GM23338 (cell line): ENCODE results near the gene ADAMTS1. TPM values are rescaled to one million over a fixed set of nuclear protein-coding genes. Genes with fewer than 3 reads are reported as not detected.

Experiments
- ATAC-seq: fragments of 200-7000 bp; cut with Tn5 transposase; 3 replicates; pipeline ENCODE4 v1.9.1; 2020
- DNase-seq: peaks from one replicate; pipeline ENCODE4 v3.0.0-alpha.2; 2015; ENCODE audit warnings: low spot score
- H2AFZ ChIP-seq: fragments of 200-600 bp; sonication (generic); 2 replicates; pipeline ENCODE4 v1.8.0; 2016; ENCODE audit warnings: antibody characterized with exemption, mild to moderate bottlenecking, moderate library complexity
- H3F3A ChIP-seq: fragments of 200-600 bp; sonication (generic); replicated peaks from 2 replicates; pipeline ENCODE4 v1.8.0; 2017; ENCODE audit warnings: antibody characterized with exemption, mixed run types, low read depth
- H3K27ac ChIP-seq: fragments of 200-600 bp; sonication (generic); 2 replicates; pipeline ENCODE4 v1.6.1; 2016; ENCODE audit warnings: low read depth
- H3K27me3 ChIP-seq: fragments of 200-600 bp; sonication (generic); 2 replicates; pipeline ENCODE4 v1.8.0; 2016; ENCODE audit warnings: mild to moderate bottlenecking, mixed run types, moderate library complexity; ENCODE audit not compliant: insufficient read depth
- H3K36me3 ChIP-seq: fragments of 200-600 bp; sonication (generic); 2 replicates; pipeline ENCODE4 v1.8.0; 2016; ENCODE audit warnings: mild to moderate bottlenecking; ENCODE audit not compliant: insufficient read depth
- H3K4me1 ChIP-seq: fragments of 200-600 bp; sonication (generic); 2 replicates; pipeline ENCODE4 v1.8.0; 2016; ENCODE audit warnings: mild to moderate bottlenecking, moderate library complexity; ENCODE audit not compliant: insufficient read depth
- H3K4me2 ChIP-seq: fragments of 200-600 bp; sonication (generic); 2 replicates; pipeline ENCODE4 v1.7.1; 2017; ENCODE audit warnings: mixed run types
- H3K4me3 ChIP-seq: fragments of 200-600 bp; sonication (generic); 2 replicates; pipeline ENCODE4 v1.6.1; 2016; ENCODE audit warnings: mixed run types
- H3K79me2 ChIP-seq: fragments of 200-600 bp; sonication (generic); replicated peaks from 2 replicates; pipeline ENCODE4 v1.8.0; 2017; ENCODE audit warnings: mild to moderate bottlenecking; ENCODE audit not compliant: insufficient read depth
- H3K9me2 ChIP-seq: fragments of 200-600 bp; sonication (generic); 2 replicates; pipeline ENCODE4 v1.8.0; 2017; ENCODE audit not compliant: insufficient read depth
- H4K20me1 ChIP-seq: fragments of 200-600 bp; sonication (generic); replicated peaks from 2 replicates; pipeline ENCODE4 v1.8.0; 2017; ENCODE audit warnings: mild to moderate bottlenecking; ENCODE audit not compliant: insufficient read depth
- H3K27ac Mint-ChIP-seq: 2 replicates; pipeline ENCODE4 v1.8.0; 2020; ENCODE audit warnings: inconsistent platforms, mild to moderate bottlenecking, moderate library complexity, mixed read lengths
- H3K27me3 Mint-ChIP-seq: 3 replicates; pipeline ENCODE4 v1.8.0; 2022; ENCODE audit warnings: low read depth, mild to moderate bottlenecking, moderate library complexity, mixed read lengths, inconsistent platforms; ENCODE audit not compliant: insufficient read depth, poor library complexity
- H3K36me3 Mint-ChIP-seq: 3 replicates; pipeline ENCODE4 v1.8.0; 2021; ENCODE audit warnings: low read depth, mild to moderate bottlenecking, inconsistent platforms, moderate library complexity, mixed read lengths
- H3K4me1 Mint-ChIP-seq: 3 replicates; pipeline ENCODE4 v1.8.0; 2020; ENCODE audit warnings: mild to moderate bottlenecking, inconsistent platforms, mixed read lengths
- H3K4me3 Mint-ChIP-seq: 3 replicates; pipeline ENCODE4 v1.8.0; 2021; ENCODE audit warnings: moderate library complexity, mild to moderate bottlenecking, inconsistent platforms, mixed read lengths
- H3K9me3 Mint-ChIP-seq: 3 replicates; pipeline ENCODE4 v1.8.0; 2020; ENCODE audit warnings: moderate library complexity, mild to moderate bottlenecking, inconsistent platforms, mixed read lengths
- EZH2 ChIP-seq: fragments of 200-600 bp; sonication (generic); IDR thresholded peaks from one replicate; pipeline ENCODE4 v1.8.0; 2017; ENCODE audit warnings: antibody characterized with exemption, mild to moderate bottlenecking, low read depth; ENCODE audit not compliant: unreplicated experiment
- JUNB ChIP-seq: IDR thresholded peaks from one replicate; pipeline ENCODE4 v1.6.1; 2016; ENCODE audit warnings: antibody characterized with exemption; ENCODE audit not compliant: unreplicated experiment
- POLR2AphosphoS5 ChIP-seq: IDR thresholded peaks from 2 replicates; pipeline ENCODE4 v1.6.1; 2016; ENCODE audit warnings: antibody characterized with exemption, low read depth
- STAT1 ChIP-seq: IDR thresholded peaks from one replicate; pipeline ENCODE4 v1.6.1; 2016; ENCODE audit warnings: antibody characterized with exemption; ENCODE audit not compliant: unreplicated experiment
- ZNF331 ChIP-seq: fragments of 250-450 bp; sonication (Bioruptor Pico); IDR thresholded peaks from 2 replicates; pipeline ENCODE4 v1.5.0; 2020; ENCODE audit warnings: low read depth, mild to moderate bottlenecking, moderate library complexity
- polyA plus RNA-seq: library from polyadenylated mRNA; unstranded; fragments of >200 nt; fragmentation: Nextera tagmentation; extraction: Ambion mirVana; gene quantifications from 2 replicates; pipeline ENCODE4 v1.2.1, GENCODE V29; 2016
- total RNA-seq: library from RNA; depleted of rRNA; stranded (reverse); fragments of >200 nt; shearing (Covaris generic); gene quantifications from 2 replicates; pipeline ENCODE4 v1.2.3, GENCODE V29; 2014
- TF ChIP-seq, protein P1 (sequence below): fragments of 250-450 bp; sonication (Bioruptor Pico); IDR thresholded peaks from 2 replicates; pipeline ENCODE4 v1.5.0; 2020; ENCODE audit warnings: mild to moderate bottlenecking, moderate library complexity
- TF ChIP-seq, protein P2 (sequence below): IDR thresholded peaks from one replicate; pipeline ENCODE4 v1.6.1; 2018; ENCODE audit warnings: antibody characterized with exemption; ENCODE audit not compliant: unreplicated experiment
- TF ChIP-seq, protein P3 (sequence below): IDR thresholded peaks from 2 replicates; pipeline ENCODE4 v1.6.1; 2016; ENCODE audit warnings: antibody characterized with exemption

Gene ADAMTS1
- total and polyA plus RNA-seq, 2 experiments from 2014 or later, result 6.1 to 15.4 TPM

DNA sequence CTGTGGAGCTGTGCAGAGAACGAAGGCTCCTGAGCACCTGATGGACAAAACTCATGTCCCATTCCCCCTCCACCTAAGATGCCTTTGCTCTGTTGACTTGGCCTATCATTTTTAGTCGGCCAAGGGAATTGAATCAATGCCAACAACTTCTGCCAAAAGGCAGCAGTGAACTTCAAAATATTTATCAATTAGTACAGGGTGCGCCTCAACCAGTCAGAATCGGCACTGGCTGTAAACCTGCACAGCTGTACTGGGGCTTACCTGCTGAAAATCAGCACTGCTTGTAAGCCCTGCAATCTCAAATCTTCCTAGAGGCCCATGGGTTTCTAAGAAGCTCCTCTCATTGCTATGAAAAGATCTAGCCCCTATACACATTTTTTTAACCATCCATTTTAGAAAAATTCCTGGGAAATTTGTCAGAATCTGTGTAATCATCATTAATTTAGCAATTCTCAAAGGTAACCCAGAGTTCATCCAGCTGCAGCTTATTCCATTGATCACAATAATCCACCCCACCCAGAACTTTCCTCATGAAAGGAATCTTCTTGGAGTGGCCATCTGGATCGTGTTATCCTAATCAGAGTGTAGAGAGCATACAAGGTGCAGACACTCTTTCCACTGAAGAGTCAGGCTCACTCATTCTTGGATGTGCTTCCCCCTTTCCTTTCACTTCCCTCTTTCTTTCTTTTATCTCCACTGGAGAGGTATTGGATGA lies 40.2 kb downstream of the ADAMTS1 start:
- Histone ChIP-seq H3K79me2 (no peaks in the 10 kb centered on the region), H3K4me3 (no peak overlapping the region), H3K4me2 (no peak overlapping the region), H4K20me1 (no peaks in the 10 kb centered on the region), H3K27me3 (no peaks in the 10 kb centered on the region), H2AFZ (no peak overlapping the region), H3F3A (no peaks in the 10 kb centered on the region), H3K9me2 (no peaks in the 10 kb centered on the region), H3K36me3 (no peaks in the 10 kb centered on the region), H3K27ac (no peak overlapping the region), H3K4me1 (peaks cover 7% of the 10 kb centered on the region; the same call in 1 of the 2 replicates)
- no peak for DNase-seq
- Mint-ChIP-seq H3K27me3 (no peaks in the 10 kb centered on the region), H3K4me3 (no peak overlapping the region), H3K36me3 (no peaks in the 10 kb centered on the region), H3K27ac (no peak overlapping the region), H3K4me1 (peaks cover 14% of the 10 kb centered on the region), H3K9me3 (no peaks in the 10 kb centered on the region)
- TF ChIP-seq JUNB (no peak), POLR2AphosphoS5 (no peak), EZH2 (no peak), ZNF331 (CRISPR knock-in tag) (no peak), STAT1 (no peak)
- TF ChIP-seq, protein P1, sequence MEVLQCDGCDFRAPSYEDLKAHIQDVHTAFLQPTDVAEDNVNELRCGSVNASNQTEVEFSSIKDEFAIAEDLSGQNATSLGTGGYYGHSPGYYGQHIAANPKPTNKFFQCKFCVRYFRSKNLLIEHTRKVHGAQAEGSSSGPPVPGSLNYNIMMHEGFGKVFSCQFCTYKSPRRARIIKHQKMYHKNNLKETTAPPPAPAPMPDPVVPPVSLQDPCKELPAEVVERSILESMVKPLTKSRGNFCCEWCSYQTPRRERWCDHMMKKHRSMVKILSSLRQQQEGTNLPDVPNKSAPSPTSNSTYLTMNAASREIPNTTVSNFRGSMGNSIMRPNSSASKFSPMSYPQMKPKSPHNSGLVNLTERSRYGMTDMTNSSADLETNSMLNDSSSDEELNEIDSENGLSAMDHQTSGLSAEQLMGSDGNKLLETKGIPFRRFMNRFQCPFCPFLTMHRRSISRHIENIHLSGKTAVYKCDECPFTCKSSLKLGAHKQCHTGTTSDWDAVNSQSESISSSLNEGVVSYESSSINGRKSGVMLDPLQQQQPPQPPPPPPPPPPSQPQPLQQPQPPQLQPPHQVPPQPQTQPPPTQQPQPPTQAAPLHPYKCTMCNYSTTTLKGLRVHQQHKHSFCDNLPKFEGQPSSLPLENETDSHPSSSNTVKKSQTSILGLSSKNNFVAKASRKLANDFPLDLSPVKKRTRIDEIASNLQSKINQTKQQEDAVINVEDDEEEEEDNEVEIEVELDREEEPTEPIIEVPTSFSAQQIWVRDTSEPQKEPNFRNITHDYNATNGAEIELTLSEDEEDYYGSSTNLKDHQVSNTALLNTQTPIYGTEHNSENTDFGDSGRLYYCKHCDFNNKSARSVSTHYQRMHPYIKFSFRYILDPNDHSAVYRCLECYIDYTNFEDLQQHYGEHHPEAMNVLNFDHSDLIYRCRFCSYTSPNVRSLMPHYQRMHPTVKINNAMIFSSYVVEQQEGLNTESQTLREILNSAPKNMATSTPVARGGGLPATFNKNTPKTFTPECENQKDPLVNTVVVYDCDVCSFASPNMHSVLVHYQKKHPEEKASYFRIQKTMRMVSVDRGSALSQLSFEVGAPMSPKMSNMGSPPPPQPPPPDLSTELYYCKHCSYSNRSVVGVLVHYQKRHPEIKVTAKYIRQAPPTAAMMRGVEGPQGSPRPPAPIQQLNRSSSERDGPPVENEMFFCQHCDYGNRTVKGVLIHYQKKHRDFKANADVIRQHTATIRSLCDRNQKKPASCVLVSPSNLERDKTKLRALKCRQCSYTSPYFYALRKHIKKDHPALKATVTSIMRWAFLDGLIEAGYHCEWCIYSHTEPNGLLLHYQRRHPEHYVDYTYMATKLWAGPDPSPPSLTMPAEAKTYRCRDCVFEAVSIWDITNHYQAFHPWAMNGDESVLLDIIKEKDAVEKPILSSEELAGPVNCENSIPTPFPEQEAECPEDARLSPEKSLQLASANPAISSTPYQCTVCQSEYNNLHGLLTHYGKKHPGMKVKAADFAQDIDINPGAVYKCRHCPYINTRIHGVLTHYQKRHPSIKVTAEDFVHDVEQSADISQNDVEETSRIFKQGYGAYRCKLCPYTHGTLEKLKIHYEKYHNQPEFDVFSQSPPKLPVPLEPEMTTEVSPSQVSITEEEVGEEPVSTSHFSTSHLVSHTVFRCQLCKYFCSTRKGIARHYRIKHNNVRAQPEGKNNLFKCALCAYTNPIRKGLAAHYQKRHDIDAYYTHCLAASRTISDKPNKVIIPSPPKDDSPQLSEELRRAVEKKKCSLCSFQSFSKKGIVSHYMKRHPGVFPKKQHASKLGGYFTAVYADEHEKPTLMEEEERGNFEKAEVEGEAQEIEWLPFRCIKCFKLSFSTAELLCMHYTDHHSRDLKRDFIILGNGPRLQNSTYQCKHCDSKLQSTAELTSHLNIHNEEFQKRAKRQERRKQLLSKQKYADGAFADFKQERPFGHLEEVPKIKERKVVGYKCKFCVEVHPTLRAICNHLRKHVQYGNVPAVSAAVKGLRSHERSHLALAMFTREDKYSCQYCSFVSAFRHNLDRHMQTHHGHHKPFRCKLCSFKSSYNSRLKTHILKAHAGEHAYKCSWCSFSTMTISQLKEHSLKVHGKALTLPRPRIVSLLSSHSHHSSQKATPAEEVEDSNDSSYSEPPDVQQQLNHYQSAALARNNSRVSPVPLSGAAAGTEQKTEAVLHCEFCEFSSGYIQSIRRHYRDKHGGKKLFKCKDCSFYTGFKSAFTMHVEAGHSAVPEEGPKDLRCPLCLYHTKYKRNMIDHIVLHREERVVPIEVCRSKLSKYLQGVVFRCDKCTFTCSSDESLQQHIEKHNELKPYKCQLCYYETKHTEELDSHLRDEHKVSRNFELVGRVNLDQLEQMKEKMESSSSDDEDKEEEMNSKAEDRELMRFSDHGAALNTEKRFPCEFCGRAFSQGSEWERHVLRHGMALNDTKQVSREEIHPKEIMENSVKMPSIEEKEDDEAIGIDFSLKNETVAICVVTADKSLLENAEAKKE, result no peak
- TF ChIP-seq, protein P2, sequence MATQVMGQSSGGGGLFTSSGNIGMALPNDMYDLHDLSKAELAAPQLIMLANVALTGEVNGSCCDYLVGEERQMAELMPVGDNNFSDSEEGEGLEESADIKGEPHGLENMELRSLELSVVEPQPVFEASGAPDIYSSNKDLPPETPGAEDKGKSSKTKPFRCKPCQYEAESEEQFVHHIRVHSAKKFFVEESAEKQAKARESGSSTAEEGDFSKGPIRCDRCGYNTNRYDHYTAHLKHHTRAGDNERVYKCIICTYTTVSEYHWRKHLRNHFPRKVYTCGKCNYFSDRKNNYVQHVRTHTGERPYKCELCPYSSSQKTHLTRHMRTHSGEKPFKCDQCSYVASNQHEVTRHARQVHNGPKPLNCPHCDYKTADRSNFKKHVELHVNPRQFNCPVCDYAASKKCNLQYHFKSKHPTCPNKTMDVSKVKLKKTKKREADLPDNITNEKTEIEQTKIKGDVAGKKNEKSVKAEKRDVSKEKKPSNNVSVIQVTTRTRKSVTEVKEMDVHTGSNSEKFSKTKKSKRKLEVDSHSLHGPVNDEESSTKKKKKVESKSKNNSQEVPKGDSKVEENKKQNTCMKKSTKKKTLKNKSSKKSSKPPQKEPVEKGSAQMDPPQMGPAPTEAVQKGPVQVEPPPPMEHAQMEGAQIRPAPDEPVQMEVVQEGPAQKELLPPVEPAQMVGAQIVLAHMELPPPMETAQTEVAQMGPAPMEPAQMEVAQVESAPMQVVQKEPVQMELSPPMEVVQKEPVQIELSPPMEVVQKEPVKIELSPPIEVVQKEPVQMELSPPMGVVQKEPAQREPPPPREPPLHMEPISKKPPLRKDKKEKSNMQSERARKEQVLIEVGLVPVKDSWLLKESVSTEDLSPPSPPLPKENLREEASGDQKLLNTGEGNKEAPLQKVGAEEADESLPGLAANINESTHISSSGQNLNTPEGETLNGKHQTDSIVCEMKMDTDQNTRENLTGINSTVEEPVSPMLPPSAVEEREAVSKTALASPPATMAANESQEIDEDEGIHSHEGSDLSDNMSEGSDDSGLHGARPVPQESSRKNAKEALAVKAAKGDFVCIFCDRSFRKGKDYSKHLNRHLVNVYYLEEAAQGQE, result no peak
- TF ChIP-seq, protein P3, sequence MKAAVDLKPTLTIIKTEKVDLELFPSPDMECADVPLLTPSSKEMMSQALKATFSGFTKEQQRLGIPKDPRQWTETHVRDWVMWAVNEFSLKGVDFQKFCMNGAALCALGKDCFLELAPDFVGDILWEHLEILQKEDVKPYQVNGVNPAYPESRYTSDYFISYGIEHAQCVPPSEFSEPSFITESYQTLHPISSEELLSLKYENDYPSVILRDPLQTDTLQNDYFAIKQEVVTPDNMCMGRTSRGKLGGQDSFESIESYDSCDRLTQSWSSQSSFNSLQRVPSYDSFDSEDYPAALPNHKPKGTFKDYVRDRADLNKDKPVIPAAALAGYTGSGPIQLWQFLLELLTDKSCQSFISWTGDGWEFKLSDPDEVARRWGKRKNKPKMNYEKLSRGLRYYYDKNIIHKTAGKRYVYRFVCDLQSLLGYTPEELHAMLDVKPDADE, result no peak
- no peak for ATAC-seq
